Measurements from ENCODE around the gene CDH22. TPM values are rescaled to one million over a fixed set of nuclear protein-coding genes. Genes with fewer than 3 reads are reported as not detected.

CDH22 gene
- total and polyA plus RNA-seq, 2 experiments from 2014 or later, result 0.08 to 0.10 TPM

DNA sequence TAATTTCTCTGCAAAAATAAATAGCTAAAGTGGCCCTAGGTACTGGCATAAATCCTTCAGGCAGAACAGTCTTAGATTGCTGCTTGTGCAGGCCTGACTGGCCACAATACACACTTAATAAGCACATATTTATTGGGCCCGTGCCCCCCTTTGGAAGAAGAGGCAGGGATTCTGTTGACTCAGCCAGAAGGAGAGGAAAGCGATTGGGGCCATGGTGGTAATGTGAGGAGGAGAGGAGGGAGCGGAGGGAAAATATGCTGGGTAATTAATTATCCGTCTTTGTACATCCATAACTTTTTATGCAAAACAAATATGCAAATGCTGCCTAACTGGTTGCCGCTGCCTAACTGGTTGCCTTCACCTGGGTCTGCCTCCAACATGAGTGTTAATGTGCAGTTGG lies 154.0 kb downstream of the CDH22 start:
- no peaks in the 10 kb centered on the region for H4K20me1 ChIP-seq (replicated peaks; ENCODE audit: insufficient read depth)
- no peak overlapping the region for H3K27ac Mint-ChIP-seq
- H3K27me3 ChIP-seq (ENCODE audit: insufficient read depth), result no peaks in the 10 kb centered on the region
- H3K36me3 Mint-ChIP-seq (ENCODE audit: low read depth), result no peaks in the 10 kb centered on the region
- DNase-seq (ENCODE audit: low spot score) (no peak), ATAC-seq (no peak)
- no peaks in the 10 kb centered on the region for H3K36me3 ChIP-seq (ENCODE audit: insufficient read depth)
- H3K4me2 ChIP-seq, result no peak overlapping the region
- H3K27ac ChIP-seq (ENCODE audit: low read depth), result no peak overlapping the region
- no peaks in the 10 kb centered on the region for H3K9me2 ChIP-seq (ENCODE audit: insufficient read depth)
- H3K79me2 ChIP-seq (replicated peaks; ENCODE audit: insufficient read depth), result no peaks in the 10 kb centered on the region
- H2AFZ ChIP-seq, result no peak overlapping the region
- TF ChIP-seq ZNF462 (CRISPR knock-in tag; IDR thresholded peaks at IDR 0.05), result no peak
- TF ChIP-seq ZNF114 (CRISPR knock-in tag; IDR thresholded peaks at IDR 0.05), result no peak
- no peak for TF ChIP-seq ZNF331 (CRISPR knock-in tag; IDR thresholded peaks at IDR 0.05; ENCODE audit: low read depth)
- no peak for TF ChIP-seq EZH2 (IDR thresholded peaks at IDR 0.05; ENCODE audit: low read depth, unreplicated experiment)
- TF ChIP-seq CTCF (conservative IDR thresholded peaks at IDR 0.05; ENCODE audit: low read depth in 2 of 2), result no peak
- TF ChIP-seq EZH2phosphoT487 (IDR thresholded peaks at IDR 0.05; ENCODE audit: unreplicated experiment), result no peak
- TF ChIP-seq, protein P1, sequence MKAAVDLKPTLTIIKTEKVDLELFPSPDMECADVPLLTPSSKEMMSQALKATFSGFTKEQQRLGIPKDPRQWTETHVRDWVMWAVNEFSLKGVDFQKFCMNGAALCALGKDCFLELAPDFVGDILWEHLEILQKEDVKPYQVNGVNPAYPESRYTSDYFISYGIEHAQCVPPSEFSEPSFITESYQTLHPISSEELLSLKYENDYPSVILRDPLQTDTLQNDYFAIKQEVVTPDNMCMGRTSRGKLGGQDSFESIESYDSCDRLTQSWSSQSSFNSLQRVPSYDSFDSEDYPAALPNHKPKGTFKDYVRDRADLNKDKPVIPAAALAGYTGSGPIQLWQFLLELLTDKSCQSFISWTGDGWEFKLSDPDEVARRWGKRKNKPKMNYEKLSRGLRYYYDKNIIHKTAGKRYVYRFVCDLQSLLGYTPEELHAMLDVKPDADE (IDR thresholded peaks at IDR 0.05), result no peak
- no peak for TF ChIP-seq POLR2AphosphoS5 (IDR thresholded peaks at IDR 0.05; ENCODE audit: low read depth)
- no peaks in the 10 kb centered on the region for H3K27me3 Mint-ChIP-seq (ENCODE audit: insufficient read depth, low read depth, poor library complexity)
- no peak overlapping the region for H3K4me3 ChIP-seq
- H3K4me3 Mint-ChIP-seq, result no peak overlapping the region
- H3K4me1 Mint-ChIP-seq, result peaks cover 9% of the 10 kb centered on the region; the same call in 2 of the 3 replicates
- no peaks in the 10 kb centered on the region for H3F3A ChIP-seq (replicated peaks; ENCODE audit: low read depth)
- H3K4me1 ChIP-seq (ENCODE audit: insufficient read depth), result no peaks in the 10 kb centered on the region
- H3K9me3 Mint-ChIP-seq, result no peaks in the 10 kb centered on the region

All from GM23338 (cell line).